C4-2B (cell line): ENCODE results near the gene NPAT.

Experiments
- CTCF ChIP-seq: fragments of 450-650 bp; conservative IDR thresholded peaks from 2 replicates; pipeline ENCODE4 v1.5.1; 2017; ENCODE audit warnings: mild to moderate bottlenecking
- ZFX ChIP-seq: fragments of 450-650 bp; IDR thresholded peaks from 2 replicates; pipeline ENCODE4 v1.6.1; 2017

GRCh38 chr11:108199446-108200321 is 22.8 kb downstream of the NPAT start:
- TF ChIP-seq CTCF, result no peak
- no peak for TF ChIP-seq ZFX
